ENCODE results near the gene RIN1.
"Not testable (repeated sequence)": the region's sequence is repeated elsewhere in the genome, so short reads cannot be mapped to it uniquely, and the experiment has no call there.

The RIN1 gene

GRCh38 chr11:66336234-66337102 is at the start of gene RIN1:
Gene RIN1, minus strand, starts transcription at chr11:66336434. Its CDS starts 32 bp downstream, at chr11:66336402.
- DNase-seq, result peak; percentile 64

- not testable (repeated sequence) for DNase-seq
Measured at GRCh38 chr11:66384316-66384715, 48.1 kb upstream of the RIN1 start.

DNA sequence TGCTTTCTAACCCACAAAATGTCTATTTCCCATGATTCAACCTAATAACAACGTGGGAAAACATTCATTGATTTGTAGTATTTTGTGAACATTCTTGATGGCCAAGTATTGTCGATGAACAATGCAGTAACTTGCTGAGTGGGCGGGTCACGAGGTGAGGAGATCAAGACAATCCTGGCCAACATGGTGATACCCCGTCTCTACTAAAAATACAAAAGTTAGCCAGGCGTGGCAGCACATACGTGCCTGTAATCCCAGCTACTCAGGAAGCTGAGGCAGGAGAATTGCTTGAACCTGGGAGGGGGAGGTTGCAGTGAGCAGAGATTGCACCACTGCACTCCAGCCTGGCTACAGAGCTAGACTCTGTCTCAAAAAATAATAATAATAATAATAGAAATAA is 44.0 kb upstream of the RIN1 start:
- DNase-seq, result not testable (repeated sequence)

GRCh38 chr11:66373690-66374287 is 37.6 kb upstream of the RIN1 start:
- not testable (repeated sequence) for DNase-seq

DNA sequence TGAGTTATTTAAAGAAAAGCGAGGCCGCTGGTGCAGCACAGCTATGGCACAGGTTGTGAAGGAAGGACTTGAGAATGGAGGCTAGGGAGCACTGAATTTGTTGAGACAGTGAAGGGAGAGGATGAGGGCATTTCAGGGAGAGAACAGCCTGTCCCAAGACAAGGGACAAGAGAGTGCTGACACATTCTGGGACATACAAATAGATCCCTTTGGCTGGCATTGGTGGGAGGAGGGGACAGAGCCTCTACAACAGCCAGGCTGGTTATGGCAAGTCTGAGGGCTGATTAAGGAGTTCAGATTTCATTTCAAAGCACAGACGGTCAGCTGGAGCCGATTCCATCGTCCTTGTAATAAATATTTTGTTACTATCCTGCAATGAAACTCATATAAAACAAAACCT is 37.0 kb upstream of the RIN1 start:
- DNase-seq, result no peak

DNA sequence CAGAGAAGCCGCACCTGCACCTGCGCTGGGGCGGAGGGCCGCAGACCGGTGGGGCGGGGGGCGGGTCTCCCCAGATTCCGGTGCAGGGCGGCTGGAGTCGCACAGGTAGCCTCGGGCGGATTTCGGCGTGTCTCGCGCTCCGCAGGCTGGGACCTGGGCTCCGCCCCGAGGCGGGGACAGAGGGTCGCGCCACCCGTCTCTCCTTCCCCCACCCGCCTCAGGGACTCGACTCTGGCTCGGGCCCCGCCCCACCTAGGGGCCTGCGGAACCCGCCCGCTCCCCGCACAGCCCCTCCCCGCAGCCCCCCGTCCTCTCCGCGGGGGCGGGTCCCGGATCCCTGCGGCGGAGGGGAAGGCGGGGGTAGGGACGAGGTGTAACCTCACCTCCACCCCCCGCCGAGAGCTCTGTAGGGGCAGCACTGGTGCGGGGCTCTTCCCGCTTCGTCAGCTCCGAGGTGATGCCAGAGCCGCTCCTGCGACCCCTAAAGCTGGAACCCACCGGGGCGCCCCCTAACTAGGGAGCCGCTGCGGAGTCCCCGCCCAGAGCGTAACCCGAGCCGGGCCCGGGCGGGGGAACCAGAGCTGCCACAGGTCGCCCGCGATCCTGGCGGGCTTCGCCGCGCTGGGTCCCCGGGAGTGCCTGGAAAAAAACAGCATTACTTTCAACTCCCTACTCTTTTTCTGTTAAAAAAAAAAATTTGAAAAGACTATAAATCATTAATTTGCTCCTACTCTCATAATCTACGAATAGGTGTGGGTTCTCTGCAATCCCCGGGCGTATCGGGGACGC is 35.6 kb upstream of the RIN1 start, which contains the start of gene SLC29A2:
TSS of gene SLC29A2 (minus strand) at position 134 of the 789 bp plus-strand sequence. CDS start 169 bp downstream, outside the sequence.
- peak; percentile 44 for DNase-seq

- DNase-seq, result no peak
Measured at GRCh38 chr11:66369073-66369894, 33.0 kb upstream of the RIN1 start.

- DNase-seq, result no peak
Measured at GRCh38 chr11:66368484-66368883, 32.2 kb upstream of the RIN1 start.

DNA sequence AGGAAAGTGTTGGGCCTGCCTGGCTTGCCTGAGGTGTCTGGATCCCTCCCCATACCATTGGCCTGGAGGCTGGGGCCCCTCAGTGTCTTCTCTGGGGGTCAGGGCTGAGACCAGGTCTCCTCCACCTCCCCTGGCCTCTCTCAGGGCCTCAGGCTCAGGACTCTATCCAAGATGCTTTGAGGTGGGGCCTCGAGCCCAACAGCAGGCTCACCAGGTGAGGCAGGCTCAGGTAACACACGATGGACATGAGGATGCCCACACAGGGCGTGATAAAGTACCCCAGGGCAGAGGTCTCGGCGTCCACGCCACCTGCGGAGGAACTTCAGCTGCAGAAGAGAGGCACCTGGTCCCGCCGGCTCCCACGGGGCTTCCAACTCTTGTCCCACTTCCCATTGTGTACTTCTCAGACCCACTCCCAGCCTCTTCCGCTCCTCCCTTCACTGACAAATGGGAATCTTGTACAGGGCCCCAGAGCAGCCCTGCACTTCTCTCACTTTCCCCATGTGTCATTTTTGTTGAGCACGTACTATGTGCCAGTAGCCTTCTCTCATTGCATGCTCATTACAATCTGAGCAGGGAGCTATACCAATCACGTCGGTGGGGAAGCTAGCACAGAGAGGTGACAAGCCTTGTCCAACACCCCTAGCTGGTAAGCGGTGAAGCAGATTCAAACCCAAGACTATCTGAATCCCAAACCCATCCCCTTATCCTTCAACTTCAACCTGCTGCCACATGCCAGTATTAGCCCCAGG is 31.5 kb upstream of the RIN1 start:
- no peak for DNase-seq

DNA sequence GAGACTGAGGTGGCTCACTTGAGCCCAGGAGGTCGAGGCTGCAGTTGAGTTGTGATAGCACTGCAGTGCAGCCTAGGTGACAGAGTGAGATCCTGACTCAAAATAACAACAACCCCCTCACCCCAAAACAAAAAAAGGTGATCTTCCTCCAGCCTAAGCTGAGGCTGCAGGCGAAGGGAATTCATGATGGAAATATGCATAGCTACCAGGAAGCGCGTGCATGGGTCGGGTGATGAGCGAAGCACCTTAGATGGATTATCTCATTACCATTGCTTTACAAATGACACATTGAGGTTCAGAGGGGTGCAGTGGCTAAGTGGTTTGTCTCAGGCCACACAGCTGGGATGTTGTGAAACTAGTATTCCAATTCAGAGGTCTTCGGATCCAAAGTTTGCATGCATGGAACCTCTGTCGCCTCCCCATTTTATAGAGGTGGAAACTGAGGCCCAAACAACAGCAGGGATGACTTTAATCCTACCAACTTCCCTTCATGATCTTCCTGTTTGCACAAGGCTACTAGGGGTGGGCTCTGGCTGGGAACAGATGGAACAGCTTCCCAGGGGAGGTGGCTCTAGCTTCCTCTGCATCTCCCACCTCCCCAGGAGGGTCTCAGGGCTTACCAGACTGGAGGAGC is 30.7 kb upstream of the RIN1 start:
- no peak for DNase-seq

DNA sequence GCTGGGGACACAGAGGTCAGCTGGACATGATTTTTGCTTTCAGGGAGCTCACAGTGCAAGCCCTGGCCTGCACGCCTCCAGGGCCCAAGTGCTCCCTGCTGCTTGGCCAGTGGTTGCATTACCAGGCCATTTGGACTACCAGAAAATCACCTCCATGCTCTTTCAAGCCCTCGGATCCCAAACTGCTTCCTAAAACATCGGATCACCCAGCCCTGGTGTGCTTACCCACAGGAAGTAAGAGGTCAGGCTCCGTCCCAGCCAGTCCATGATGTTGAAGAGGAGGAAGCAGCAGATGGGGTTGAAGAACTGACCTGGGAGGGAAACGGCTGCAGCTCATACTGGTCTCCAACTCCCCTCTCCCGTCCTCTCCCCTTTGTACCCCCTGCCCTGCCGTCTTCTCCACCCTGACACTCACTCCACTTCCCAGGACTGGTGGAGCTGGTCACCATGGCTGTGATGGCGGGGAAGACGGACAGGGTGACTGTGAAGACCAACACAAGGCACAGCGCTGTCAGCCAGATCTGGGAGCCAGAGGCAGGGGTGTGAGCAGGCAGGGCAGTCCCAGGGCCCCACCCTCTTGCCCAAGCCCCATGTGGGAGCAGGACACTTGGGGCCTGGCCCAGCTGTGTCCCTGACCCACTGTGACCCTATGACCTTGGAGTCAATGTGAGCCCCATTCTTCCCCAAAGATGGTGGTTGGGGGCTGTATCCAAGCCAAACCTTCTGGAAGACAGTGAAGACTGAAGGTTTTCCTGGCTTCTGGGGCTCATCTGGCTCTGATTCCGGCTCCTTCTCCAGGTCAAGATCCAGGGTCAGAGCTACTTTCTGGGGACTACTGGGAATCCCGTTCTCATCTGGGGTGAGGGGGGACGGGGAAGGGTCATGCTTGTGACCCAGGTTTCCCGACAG is 29.7 kb upstream of the RIN1 start:
- DNase-seq, result no peak

DNA sequence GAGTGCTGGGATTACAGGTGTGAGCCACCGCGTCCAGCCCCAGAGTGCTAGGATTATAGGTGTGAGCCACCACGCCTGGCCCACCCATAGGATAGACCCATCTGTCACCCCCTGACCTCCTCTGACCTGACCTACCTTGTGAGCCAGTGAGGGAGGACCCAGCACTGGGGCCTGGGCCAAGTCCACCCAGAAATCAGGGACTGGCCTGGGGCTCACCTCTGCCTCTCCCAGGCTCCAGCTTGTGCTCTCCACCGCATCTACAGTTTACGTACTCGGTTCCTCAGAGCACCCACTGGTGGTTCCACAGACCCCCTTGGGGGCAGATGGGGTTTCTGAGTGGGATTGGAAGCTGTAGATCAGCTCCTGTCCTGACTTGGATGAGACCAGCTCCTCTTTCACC is 28.9 kb upstream of the RIN1 start:
- no peak for DNase-seq

DNA sequence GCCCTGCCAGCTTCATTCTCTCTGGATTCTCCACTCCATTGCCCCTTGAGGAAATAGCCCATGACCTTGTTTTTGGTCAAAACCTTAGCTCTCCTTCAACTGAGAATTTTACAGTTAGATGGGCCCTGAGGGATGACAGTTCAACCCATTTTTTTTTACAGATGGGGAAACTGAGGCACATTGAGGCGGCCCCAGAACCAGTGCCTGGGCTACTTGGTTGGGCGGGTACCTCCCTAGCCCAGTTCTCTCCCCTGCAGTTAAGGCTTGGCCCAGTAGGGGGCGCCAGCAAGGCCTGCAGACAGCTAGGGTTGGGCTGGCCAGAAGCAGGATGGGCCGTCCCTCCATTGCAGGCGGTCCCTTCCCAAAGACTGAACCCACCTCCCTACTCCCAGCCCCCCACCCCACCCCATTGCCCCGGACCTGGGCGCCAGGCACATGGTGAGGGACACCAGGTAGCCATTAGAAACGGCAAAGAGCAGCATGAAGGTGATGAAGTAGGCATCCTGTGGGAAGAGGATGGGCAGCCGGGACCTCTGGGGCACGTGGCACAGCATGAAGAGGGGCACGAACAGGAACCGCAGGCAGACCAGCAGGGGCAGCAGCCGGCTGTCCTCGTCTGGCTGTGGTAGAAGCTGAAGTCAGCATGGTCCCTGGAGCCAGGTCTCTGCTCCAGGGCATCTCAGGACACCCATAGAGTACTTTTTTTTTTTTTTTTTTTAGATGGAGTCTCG is 27.7 kb upstream of the RIN1 start:
- no peak for DNase-seq

GRCh38 chr11:66363187-66363601 is 27.0 kb upstream of the RIN1 start:
- no peak for DNase-seq

- no peak for DNase-seq
Measured at GRCh38 chr11:66362481-66363147, 26.4 kb upstream of the RIN1 start.

DNA sequence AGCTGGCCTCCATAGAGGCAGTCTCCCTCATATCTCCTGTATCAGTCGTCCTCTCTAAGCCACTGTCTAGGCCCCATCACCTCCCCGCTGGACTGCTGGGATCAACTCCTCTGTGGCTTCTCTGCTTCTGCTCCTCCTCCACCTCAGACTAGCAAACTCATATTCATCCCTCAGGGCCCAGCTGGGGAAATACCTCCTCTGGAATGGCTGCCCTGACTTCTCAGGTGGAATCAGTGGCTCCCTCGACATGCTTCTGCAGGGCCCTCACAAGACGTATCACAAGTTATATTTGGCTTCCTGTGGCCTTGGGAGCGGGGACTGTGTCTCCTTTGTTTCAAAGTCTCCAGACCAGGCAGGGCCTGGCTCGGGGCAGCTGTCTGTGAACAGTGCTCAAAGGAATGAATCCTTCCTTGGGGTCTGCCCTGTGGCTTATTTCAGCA is 25.3 kb upstream of the RIN1 start:
- no peak for DNase-seq

DNA sequence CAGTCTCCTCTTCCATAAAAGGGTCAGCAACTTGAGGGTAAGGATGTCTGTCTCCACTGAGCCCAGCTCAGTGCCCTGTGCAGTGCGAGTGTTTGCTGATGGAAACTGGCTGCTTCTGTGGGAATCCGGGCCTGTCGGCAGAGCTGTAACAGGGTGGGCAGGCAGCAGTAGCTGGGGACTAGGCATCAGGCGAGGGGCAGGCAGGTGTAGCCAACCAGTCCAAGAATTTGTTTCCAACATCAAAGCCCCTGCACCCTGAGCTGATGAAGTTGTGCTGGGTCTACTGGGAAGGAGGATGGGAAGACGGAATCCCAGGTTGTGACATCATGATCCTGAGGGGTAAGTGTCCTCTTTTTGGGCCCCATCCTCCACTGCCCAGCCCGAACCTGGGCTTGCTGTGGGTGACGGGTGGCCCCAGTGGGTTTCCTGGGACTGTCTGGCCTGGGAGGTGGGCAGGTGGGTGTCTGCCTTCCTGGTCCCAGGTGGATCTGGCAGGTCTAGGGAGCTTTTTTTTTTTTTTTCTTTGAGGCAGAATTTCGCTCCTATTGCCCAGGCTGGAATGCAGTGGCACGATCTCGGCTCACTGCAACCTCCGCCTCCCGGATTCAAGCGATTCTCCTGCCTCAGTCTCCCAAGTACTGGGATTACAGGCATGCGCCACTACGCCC is 24.3 kb upstream of the RIN1 start:
- no peak for DNase-seq

DNA sequence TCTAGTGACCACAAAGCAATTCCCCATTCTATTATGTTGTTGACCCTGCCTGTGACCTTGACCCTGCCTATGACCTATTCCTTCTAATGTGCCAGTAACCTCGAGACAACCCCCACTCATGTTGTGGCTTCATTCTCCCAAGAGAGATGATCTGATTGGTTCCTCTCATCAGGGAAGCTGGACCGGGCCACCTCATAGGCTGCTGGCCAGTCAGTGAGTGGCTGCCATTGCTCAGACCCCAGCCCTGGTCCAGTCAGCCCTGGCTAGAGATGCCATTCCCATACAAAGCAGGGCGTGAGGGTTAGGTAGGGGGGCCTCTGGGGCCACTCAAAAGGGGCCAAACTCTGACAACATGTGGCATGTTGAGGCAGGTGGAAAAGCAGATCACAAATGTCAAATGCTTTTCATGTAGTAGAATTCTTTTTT is 23.4 kb upstream of the RIN1 start:
- DNase-seq, result no peak
